Stimulated activated CD4-positive, alpha-beta T cell treated with anti-CD3 and anti-CD28 coated beads, Interleukin-12 subunit alpha, Interleukin-12 subunit beta, amount 100 ng/mL, for 4 hours (primary cell): ENCODE data around the gene ST8SIA2.

ENCODE experiments used
- DNase-seq: peaks from one replicate; pipeline ENCODE4 v3.0.0-alpha.2; 2020

ST8SIA2 gene

DNA sequence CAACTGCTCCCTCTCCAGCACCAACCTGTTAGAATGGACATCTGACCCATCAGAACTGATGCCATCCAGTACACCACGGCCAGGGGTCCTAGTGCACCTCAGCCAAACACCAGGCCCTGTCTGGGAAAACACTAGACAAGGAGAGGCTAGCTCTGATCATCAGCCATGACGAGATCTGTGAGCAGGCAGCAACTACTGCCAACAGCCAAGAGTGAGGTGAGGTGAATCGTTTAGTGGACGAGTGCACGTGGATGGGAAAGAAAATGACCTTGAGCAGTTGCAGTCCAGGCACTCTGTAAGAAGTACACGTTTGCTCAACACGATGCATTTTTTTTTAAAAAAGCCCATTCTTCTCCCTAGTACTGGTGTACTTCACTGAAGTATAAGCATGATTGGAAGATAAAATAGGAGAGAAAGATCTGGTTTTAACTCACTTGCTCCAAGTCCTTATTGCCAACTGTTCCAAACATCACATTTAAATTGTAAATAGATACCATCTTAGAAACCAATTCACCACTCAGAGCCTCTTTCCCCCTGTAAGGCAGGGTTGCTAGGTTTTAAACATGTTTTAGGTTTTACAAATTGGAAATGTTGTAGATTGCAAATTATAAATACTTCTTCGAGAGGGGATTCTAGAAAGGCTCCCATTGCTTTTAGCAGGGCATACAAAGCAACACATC lies 5.7 kb downstream of the ST8SIA2 start:
- no peak for DNase-seq

GRCh38 chr15:92400573-92400972 lies 6.9 kb downstream of the ST8SIA2 start:
- DNase-seq, result no peak

- no peak for DNase-seq
Measured at GRCh38 chr15:92400980-92401787, 7.5 kb downstream of the ST8SIA2 start.

- no peak for DNase-seq
Measured at GRCh38 chr15:92402751-92403150, 9.1 kb downstream of the ST8SIA2 start.

- DNase-seq, result no peak
Measured at GRCh38 chr15:92405942-92406341, 12.3 kb downstream of the ST8SIA2 start.

DNA sequence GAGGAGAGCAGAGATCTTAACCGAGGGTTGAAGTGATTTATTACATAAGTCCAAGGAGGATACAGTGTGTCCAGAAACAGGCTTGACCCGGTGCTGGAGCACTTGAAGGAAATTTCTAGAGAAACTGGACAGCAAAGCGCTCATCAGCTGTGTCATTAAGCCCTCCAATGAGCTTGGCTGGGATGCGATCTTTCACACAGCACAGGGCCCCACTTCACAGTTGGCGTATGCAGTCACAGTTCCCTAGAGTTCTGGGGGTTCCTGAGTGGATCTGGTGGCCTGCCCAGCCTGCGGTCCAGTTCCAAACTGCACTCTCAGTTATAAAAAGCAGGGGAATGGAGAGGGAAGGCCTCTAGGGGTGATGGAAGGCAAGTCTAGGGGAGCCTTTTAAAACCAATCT lies 13.6 kb downstream of the ST8SIA2 start:
- no peak for DNase-seq

GRCh38 chr15:92407916-92408315 lies 14.2 kb downstream of the ST8SIA2 start:
- DNase-seq, result no peak

- DNase-seq, result no peak
Measured at GRCh38 chr15:92409006-92409405, 15.3 kb downstream of the ST8SIA2 start.

GRCh38 chr15:92409521-92409920 lies 15.8 kb downstream of the ST8SIA2 start:
- no peak for DNase-seq

DNA sequence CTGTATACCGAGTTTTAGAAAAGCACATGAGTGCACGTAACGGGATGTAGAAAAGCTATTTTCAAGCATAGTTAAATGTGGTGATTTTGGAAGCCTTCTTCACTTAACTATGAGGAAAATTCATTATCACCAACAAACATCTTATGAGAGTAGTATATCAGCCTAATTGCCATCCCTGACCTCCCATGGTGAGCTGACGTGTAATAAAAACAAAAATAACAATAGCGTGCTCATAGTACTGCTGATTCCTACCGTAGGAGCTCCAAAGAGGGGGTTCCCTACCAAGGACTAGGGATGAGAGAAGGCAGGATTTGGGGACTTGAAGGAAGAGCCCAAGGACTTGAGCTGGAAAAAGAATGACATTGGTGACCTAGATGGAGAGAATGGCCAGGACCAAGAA lies 16.9 kb downstream of the ST8SIA2 start:
- no peak for DNase-seq

DNA sequence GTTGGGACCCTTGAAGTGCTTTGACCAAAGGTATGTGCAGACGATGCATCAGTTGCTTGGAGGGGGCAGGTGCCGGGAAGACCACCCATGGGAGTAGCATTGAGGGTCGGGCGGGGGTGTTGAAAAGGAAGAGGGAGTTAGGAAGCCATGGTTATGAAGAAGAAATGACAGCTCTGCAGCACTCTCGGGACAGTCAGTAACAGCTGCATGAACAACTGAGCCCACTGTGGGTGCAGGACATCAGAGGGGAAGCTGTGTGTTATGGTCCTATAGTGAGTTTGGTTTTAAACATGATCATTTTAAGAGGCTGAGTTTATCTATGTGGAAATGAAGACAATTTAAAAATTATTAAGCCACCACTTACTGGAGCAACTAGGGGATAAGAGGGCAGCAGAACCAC lies 17.6 kb downstream of the ST8SIA2 start:
- no peak for DNase-seq

GRCh38 chr15:92413510-92413909 lies 19.8 kb downstream of the ST8SIA2 start:
- DNase-seq, result no peak

- no peak for DNase-seq
Measured at GRCh38 chr15:92415639-92416297, 22.1 kb downstream of the ST8SIA2 start.

- no peak for DNase-seq
Measured at GRCh38 chr15:92416557-92416956, 22.9 kb downstream of the ST8SIA2 start.

- no peak for DNase-seq
Measured at GRCh38 chr15:92417716-92418115, 24.0 kb downstream of the ST8SIA2 start.

DNA sequence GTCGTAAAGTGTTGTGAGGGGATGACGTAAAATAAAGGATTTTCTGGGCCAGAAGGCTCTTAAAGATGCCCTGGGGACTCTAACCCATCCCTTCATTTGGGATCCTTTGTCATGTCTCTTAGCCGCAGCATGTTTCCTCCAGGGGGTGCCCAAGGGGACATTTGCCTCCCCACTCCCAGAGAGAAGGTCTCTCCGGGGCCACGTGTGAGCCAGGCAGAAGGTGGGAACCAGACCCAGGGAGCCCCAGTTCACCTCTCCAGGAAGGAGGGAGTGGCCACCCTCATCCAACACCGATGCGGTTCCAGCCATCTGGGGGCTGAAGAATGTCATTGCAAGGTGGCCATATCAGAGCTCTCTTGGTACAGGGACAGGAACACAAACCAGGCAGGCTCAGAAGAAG lies 25.2 kb downstream of the ST8SIA2 start:
- DNase-seq, result no peak

DNA sequence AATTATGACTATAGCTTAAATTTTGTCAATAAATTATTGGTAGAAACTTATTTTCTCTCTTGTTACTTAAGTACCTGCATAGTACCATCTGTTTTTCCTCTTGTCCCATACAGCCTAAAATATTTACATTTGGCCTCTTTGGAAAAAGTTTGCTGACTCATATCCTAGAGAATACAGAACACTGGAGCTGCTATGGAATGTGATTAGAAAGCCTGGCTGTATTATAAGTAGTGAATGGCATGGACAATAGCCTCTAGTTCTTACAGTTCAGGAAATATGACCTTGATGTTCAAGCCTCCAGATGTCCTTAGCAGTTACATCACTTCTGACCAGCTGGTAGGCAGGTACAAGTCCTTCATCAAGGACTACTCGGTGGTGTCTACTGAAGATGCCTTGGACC lies 28.3 kb downstream of the ST8SIA2 start:
- no peak for DNase-seq

- no peak for DNase-seq
Measured at GRCh38 chr15:92425578-92426225, 32.0 kb downstream of the ST8SIA2 start.

- no peak for DNase-seq
Measured at GRCh38 chr15:92429378-92430068, 35.8 kb downstream of the ST8SIA2 start.

DNA sequence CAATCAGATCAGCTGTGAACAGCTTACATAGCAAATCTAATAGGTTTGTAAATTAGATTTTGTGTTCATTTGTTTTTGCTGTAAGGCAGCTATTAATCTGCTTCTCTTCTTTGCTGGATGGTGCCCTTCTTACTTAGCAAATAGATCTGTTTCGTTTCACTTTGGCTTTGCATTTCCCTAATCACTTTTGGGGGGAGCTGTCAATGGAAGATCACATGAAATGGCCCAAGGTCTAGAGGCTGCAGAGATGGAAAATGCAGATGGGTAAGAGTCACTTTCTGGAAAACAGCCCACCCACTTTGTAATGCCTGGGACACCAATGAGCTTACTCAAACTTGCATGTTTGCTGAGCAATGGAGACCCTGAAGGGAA lies 36.4 kb downstream of the ST8SIA2 start:
- no peak for DNase-seq

DNA sequence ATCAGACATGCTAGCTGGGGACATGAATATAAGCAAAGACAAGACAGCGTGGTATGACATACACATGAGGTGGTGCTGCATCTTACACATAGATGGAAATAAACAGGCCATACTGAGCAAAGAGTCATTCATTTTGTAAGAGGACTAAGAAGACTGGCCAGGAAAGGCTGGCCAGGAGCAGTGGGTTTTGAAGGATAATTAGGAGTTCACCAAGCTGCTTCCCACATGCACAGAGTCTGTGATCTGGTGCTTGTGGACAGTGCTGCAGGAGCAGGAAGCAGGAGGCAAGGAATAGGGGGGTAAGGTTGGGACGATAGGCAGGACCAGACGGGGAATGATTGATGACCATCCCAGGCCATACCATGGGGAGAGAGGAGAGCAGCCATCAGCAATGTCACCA lies 41.5 kb downstream of the ST8SIA2 start:
- DNase-seq, result no peak

- DNase-seq, result no peak
Measured at GRCh38 chr15:92438471-92438870, 44.8 kb downstream of the ST8SIA2 start.

GRCh38 chr15:92443381-92443780 lies 49.7 kb downstream of the ST8SIA2 start:
- DNase-seq, result no peak
